ENCODE data around the gene DLEC1.

Gene DLEC1

GRCh38 chr3:38105525-38105924 is 66.5 kb downstream of the DLEC1 start:
- no peak for DNase-seq (ENCODE audit: insufficient read length, low spot score)
- FAIRE-seq, result no peak
- no peak for TF ChIP-seq POLR2A (IDR thresholded peaks at IDR 0.05; ENCODE audit: low read depth, low read length)

- DNase-seq (ENCODE audit: insufficient read length, low spot score) (no peak), FAIRE-seq (no peak)
- TF ChIP-seq POLR2A (IDR thresholded peaks at IDR 0.05; ENCODE audit: low read depth, low read length), result no peak
Observed at GRCh38 chr3:38107911-38108648, 69.1 kb downstream of the DLEC1 start.

- TF ChIP-seq POLR2A (IDR thresholded peaks at IDR 0.05; ENCODE audit: low read depth, low read length), result no peak
- FAIRE-seq (no peak), DNase-seq (ENCODE audit: insufficient read length, low spot score) (no peak)
Observed at GRCh38 chr3:38108649-38109579, 69.9 kb downstream of the DLEC1 start.

GRCh38 chr3:38109580-38110313 is 70.7 kb downstream of the DLEC1 start:
- DNase-seq (ENCODE audit: insufficient read length, low spot score) (no peak), FAIRE-seq (no peak)
- no peak for TF ChIP-seq POLR2A (IDR thresholded peaks at IDR 0.05; ENCODE audit: low read depth, low read length)

- FAIRE-seq, result no peak
- no peak for TF ChIP-seq POLR2A (IDR thresholded peaks at IDR 0.05; ENCODE audit: low read depth, low read length)
- DNase-seq (ENCODE audit: insufficient read length, low spot score), result no peak
Observed at GRCh38 chr3:38110314-38111050, 71.5 kb downstream of the DLEC1 start.

GRCh38 chr3:38111201-38111600 is 72.2 kb downstream of the DLEC1 start:
- no peak for TF ChIP-seq POLR2A (IDR thresholded peaks at IDR 0.05; ENCODE audit: low read depth, low read length)
- DNase-seq (ENCODE audit: insufficient read length, low spot score), result no peak
- no peak for FAIRE-seq

GRCh38 chr3:38111696-38112377 is 72.8 kb downstream of the DLEC1 start:
- no peak for DNase-seq (ENCODE audit: insufficient read length, low spot score)
- no peak for FAIRE-seq
- no peak for TF ChIP-seq POLR2A (IDR thresholded peaks at IDR 0.05; ENCODE audit: low read depth, low read length)

GRCh38 chr3:38112378-38112761 is 73.4 kb downstream of the DLEC1 start:
- no peak for TF ChIP-seq POLR2A (IDR thresholded peaks at IDR 0.05; ENCODE audit: low read depth, low read length)
- DNase-seq (ENCODE audit: insufficient read length, low spot score), result no peak
- FAIRE-seq, result no peak

GRCh38 chr3:38114052-38114874 is 75.3 kb downstream of the DLEC1 start:
- DNase-seq (ENCODE audit: insufficient read length, low spot score), result no peak
- TF ChIP-seq POLR2A (IDR thresholded peaks at IDR 0.05; ENCODE audit: low read depth, low read length), result no peak
- FAIRE-seq, result no peak

- FAIRE-seq, result no peak
- no peak for TF ChIP-seq POLR2A (IDR thresholded peaks at IDR 0.05; ENCODE audit: low read depth, low read length)
- no peak for DNase-seq (ENCODE audit: insufficient read length, low spot score)
Observed at GRCh38 chr3:38114875-38115644, 76.1 kb downstream of the DLEC1 start.

- FAIRE-seq (no peak), DNase-seq (ENCODE audit: insufficient read length, low spot score) (no peak)
- no peak for TF ChIP-seq POLR2A (IDR thresholded peaks at IDR 0.05; ENCODE audit: low read depth, low read length)
Observed at GRCh38 chr3:38115645-38116427, 76.8 kb downstream of the DLEC1 start.
